Progenitor cell of endocrine pancreas (in vitro differentiated cells): ENCODE measurements around the gene FGF22. TPM values are rescaled to one million over a fixed set of nuclear protein-coding genes. Genes with fewer than 3 reads are reported as not detected.

ENCODE experiments used
- DNase-seq: peaks from one replicate; pipeline ENCODE4 v3.0.0; 2021; ENCODE audit warnings: low spot score; ENCODE audit not compliant: unreplicated experiment
- H3K27ac Mint-ChIP-seq: 2 replicates; pipeline ENCODE4 v1.8.0; 2021; ENCODE audit warnings: mild to moderate bottlenecking, moderate library complexity, mixed read lengths
- H3K27me3 Mint-ChIP-seq: 2 replicates; pipeline ENCODE4 v1.8.0; 2021; ENCODE audit warnings: mixed read lengths
- H3K36me3 Mint-ChIP-seq: 2 replicates; pipeline ENCODE4 v1.8.0; 2022; ENCODE audit warnings: mixed read lengths; ENCODE audit not compliant: insufficient read depth
- H3K4me1 Mint-ChIP-seq: 2 replicates; pipeline ENCODE4 v1.8.0; 2021; ENCODE audit warnings: low read depth, mixed read lengths
- H3K4me3 Mint-ChIP-seq: 2 replicates; pipeline ENCODE4 v1.8.0; 2021; ENCODE audit warnings: low read depth, mild to moderate bottlenecking, moderate library complexity, mixed read lengths
- H3K9me3 Mint-ChIP-seq: 2 replicates; pipeline ENCODE4 v1.8.0; 2021; ENCODE audit warnings: low read depth, mixed read lengths
- total RNA-seq: library from RNA; stranded (reverse); gene quantifications from 2 replicates; pipeline ENCODE4 v1.2.1, GENCODE V29; 2021
- TF ChIP-seq, protein P1 (sequence below): fragments of 200-600 bp; sonication (generic); IDR thresholded peaks from one replicate; pipeline ENCODE4 v1.5.0; 2021; ENCODE audit warnings: antibody characterized with exemption, mild to moderate bottlenecking; ENCODE audit not compliant: unreplicated experiment

The FGF22 gene
- total RNA-seq, 1 donor from 2014 or later = 0.43 TPM

DNA sequence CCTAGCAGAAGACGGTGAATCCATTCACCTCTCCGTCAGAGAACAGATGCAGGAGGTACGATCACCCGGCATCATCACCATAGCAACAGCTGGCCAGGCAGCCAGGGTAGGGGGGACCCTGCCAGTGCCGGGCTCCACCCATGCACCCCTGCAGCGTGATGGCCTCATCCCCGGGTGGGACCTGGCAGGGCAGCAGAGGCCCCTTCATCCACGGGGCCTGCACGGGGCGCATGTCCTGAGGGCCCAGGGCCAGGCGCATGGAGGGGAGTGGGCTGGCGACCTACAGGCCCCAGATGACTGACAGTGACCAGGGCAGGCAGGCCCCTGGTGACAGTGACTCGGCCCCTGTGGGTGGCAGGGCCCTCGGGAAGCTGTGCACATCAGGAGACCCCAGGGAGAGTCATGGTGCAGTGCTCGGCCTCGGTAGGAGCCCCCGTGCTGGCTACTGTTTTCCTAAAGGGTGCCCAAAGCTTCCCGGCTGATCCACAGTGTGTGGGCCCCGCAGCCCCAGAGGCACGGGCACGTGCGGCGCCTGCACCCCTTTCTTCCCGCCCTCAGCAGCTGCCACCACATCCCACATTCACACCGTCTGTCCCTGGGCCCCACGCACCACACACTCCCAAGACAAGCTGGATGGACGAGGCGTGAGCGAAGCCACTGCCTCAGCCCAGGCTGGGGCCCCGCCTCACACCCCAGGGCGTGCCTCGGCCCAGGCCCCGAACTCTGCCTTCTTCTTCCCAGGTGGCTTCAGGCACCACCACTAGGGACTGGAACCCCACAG, 18.6 kb downstream of the FGF22 start:
- Mint-ChIP-seq H3K36me3 (no peaks in the 10 kb centered on the region), H3K4me3 (no peak overlapping the region), H3K27me3 (no peaks in the 10 kb centered on the region), H3K27ac (no peak overlapping the region), H3K4me1 (peaks cover 16% of the 10 kb centered on the region), H3K9me3 (no peaks in the 10 kb centered on the region)
- TF ChIP-seq, protein P1, sequence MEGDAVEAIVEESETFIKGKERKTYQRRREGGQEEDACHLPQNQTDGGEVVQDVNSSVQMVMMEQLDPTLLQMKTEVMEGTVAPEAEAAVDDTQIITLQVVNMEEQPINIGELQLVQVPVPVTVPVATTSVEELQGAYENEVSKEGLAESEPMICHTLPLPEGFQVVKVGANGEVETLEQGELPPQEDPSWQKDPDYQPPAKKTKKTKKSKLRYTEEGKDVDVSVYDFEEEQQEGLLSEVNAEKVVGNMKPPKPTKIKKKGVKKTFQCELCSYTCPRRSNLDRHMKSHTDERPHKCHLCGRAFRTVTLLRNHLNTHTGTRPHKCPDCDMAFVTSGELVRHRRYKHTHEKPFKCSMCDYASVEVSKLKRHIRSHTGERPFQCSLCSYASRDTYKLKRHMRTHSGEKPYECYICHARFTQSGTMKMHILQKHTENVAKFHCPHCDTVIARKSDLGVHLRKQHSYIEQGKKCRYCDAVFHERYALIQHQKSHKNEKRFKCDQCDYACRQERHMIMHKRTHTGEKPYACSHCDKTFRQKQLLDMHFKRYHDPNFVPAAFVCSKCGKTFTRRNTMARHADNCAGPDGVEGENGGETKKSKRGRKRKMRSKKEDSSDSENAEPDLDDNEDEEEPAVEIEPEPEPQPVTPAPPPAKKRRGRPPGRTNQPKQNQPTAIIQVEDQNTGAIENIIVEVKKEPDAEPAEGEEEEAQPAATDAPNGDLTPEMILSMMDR = no peak
- no peak for DNase-seq

DNA sequence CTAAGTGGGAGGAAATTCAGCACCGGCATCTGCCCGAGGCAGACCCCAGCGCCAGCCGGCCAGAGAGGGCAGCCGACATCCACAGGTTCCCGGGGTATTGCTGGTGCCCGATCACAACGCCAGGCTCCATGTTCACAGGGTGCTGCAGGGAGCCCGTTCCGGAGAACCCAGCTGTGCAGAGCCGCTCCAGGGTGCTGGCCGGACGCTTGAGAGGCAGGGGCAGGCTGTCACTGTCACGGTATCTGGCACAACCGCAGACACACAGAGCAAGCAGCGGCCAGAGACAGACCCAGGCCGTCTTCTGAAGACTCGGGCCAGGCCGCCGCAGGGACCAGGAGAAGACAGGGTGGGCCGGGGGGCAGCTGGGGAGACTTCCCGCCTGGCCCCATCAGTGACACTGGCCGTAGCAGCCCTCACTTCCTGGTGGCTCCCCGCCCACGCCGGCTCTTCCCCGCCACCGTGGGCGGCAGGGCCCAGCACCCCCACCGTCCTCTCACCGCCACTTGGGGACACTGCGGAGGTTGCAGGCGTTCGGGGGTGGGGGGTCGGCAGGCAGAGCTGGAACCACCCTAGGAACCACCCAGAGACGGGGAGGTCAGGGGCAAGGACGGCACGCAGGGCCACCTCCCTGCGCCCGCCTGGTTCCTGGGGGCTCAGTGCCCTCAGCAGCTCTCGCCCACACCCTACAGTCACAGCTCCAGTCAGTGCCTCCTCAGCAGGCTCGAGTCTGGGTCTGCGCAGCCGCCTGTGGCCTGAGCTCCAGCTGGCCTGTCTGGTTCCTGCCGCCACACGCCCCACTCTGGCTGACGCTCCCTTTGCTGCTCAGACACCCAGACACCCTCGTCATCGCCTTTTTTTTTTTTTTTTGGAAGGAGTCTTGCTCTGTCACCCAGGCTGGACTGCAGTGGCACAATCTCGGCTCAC, 19.5 kb downstream of the FGF22 start:
- H3K27ac Mint-ChIP-seq = no peak overlapping the region
- no peaks in the 10 kb centered on the region for H3K27me3 Mint-ChIP-seq
- no peak overlapping the region for H3K4me3 Mint-ChIP-seq
- DNase-seq = no peak
- TF ChIP-seq, protein P1 = no peak
- no peaks in the 10 kb centered on the region for H3K9me3 Mint-ChIP-seq
- H3K36me3 Mint-ChIP-seq = no peaks in the 10 kb centered on the region
- peaks cover 18% of the 10 kb centered on the region for H3K4me1 Mint-ChIP-seq

DNA sequence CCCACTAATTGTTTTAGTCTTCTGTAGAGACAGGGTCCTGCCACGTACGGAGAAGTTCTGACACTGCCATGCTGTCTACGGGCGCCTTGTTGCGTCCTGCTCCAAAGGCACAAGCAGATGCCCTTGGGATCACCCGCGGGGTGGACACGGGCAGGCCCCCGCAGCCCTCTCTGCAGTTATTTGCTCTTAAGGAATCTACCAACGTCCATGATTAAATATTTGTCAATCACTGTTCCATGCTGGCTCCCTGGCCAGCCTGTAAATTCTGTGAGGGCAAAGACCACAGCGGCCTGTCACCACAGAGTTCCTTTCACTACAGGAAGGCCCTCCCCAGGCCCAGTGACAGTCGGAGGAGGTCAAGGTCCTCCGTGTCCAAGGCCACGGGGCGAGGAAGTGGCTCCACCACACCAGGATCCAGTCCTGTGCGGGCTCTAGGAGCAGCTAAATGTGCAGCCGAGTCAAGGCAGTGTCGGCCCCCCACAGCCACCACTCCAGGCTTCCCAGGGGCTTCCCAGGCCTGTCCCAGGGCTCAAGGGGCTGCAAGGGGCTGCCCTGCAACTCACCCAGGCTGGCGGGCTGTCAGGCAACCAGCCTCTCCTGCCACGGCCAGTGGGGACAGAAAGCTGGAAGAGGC, 21.2 kb downstream of the FGF22 start:
- DNase-seq = no peak
- Mint-ChIP-seq H3K4me3 (peak overlapping the region; percentile 74), H3K27me3 (no peaks in the 10 kb centered on the region), H3K27ac (peak overlapping the region; percentile 92), H3K36me3 (no peaks in the 10 kb centered on the region), H3K4me1 (peaks cover 18% of the 10 kb centered on the region), H3K9me3 (no peaks in the 10 kb centered on the region)
- TF ChIP-seq, protein P1 = no peak

DNA sequence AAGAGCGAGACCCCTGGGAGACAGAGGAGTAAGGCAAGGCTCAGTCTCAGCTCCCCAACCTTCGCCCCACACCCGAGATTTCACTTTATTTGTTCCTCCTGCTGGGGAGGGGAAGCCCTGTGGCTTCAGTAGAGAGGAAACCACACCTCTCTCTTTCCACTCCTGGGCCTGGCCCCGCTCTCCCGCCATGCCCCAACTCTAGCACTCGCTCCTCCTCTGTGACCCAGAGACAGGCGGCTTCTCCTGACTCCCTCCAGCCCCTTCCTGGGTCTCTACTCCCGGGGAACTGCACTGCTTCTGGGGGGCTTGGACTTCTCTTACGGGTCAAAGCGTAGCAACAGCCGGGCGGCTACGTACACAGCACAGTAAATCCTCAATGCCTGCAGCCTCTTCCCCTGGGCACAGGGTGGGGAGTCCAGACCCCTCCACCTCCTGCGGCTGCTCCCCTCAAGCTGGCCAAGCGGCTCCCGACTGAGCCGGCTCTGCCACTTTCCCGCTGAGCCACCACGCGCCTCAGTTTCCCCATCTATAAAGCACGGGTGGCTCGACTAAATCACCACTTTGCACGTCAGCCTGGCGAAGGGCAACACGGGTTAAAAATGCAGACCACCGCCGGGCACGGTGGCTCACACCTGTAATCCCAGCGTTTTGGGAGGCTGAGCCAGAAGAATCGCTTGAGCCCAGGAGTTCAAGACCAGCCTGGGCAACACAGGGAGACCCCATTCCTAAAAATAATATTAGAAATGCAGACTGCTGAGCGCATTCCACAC, 21.9 kb downstream of the FGF22 start:
- Mint-ChIP-seq H3K9me3 (no peaks in the 10 kb centered on the region), H3K36me3 (no peaks in the 10 kb centered on the region), H3K27me3 (no peaks in the 10 kb centered on the region), H3K4me3 (peak overlapping the region; percentile 74), H3K27ac (peak overlapping the region; percentile 92), H3K4me1 (peaks cover 18% of the 10 kb centered on the region)
- DNase-seq = no peak
- TF ChIP-seq, protein P1 = no peak
